ENCODE data around the gene GJA5. TPM values are rescaled to one million over a fixed set of nuclear protein-coding genes. Genes with fewer than 3 reads are reported as not detected.

GJA5 gene
- total and polyA plus RNA-seq, 12 donors = 4.8 to 20.0 (median 12.3) TPM

DNA sequence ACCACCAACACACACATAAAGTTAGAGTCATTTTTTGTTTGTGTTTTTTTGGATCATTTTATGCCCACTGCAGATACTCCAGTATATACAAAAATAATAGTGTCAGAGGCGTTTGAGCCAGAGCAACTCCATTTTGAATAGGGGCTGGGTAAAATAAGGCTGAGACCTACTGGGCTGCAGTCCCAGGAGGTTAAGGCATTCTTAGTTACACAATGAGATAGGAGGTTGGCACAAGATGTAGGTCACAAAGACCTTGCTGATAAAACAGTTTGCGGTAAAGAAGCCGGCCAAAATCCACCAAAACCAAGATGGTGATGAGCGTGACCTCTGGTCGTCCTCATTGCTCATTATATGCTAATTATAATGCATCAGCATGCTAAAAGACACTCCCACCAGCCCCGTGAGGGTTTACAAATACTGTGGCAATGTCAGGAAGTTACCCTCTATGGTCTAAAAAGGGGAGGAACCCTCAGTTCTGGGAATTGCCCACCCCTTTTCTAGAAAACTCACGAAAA is 40.6 kb downstream of the GJA5 start:
- Histone ChIP-seq H3K4me1 (peaks cover 0 to 17% (median 5%) of the 10 kb centered on the region in 9 donors), H3K36me3 (no peaks in the 10 kb centered on the region), H3K27ac (no peak overlapping the region), H3K4me3 (no peak overlapping the region), H3K9me3 (no peaks in the 10 kb centered on the region), H3K27me3 (no peaks in the 10 kb centered on the region)
- intact Hi-C loops (cut with DNase I) = loop anchor here in 2 of 10 donors (1.0 to 10.0 kb wide), 2 partner anchors 75 to 173 kb away; no protein-coding TSS in a partner anchor
- 55 to 59% methylated on average over 7 of the region's 7 CpGs for WGBS, 2 donors
- ATAC-seq = peak in 1 of 8 donors; percentile 18
- TF ChIP-seq, protein P1, sequence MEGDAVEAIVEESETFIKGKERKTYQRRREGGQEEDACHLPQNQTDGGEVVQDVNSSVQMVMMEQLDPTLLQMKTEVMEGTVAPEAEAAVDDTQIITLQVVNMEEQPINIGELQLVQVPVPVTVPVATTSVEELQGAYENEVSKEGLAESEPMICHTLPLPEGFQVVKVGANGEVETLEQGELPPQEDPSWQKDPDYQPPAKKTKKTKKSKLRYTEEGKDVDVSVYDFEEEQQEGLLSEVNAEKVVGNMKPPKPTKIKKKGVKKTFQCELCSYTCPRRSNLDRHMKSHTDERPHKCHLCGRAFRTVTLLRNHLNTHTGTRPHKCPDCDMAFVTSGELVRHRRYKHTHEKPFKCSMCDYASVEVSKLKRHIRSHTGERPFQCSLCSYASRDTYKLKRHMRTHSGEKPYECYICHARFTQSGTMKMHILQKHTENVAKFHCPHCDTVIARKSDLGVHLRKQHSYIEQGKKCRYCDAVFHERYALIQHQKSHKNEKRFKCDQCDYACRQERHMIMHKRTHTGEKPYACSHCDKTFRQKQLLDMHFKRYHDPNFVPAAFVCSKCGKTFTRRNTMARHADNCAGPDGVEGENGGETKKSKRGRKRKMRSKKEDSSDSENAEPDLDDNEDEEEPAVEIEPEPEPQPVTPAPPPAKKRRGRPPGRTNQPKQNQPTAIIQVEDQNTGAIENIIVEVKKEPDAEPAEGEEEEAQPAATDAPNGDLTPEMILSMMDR (IDR thresholded peaks at IDR 0.05) = no peak
- no peak for DNase-seq

GRCh38 chr1:147719029-147719698 is 41.2 kb downstream of the GJA5 start:
- H3K4me1 ChIP-seq = peaks cover 0 to 16% (median 5%) of the 10 kb centered on the region in 9 donors
- H3K27ac ChIP-seq = no peak overlapping the region
- H3K9me3 ChIP-seq = no peaks in the 10 kb centered on the region
- no peaks in the 10 kb centered on the region for H3K27me3 ChIP-seq
- DNase-seq (no peak), ATAC-seq (no peak)
- 86 to 91% methylated on average over 7 of the region's 7 CpGs for WGBS, 2 donors
- H3K36me3 ChIP-seq = no peaks in the 10 kb centered on the region
- TF ChIP-seq, protein P1 (IDR thresholded peaks at IDR 0.05) = no peak
- H3K4me3 ChIP-seq = no peak overlapping the region
- intact Hi-C loops (cut with DNase I) = no loop called here

DNA sequence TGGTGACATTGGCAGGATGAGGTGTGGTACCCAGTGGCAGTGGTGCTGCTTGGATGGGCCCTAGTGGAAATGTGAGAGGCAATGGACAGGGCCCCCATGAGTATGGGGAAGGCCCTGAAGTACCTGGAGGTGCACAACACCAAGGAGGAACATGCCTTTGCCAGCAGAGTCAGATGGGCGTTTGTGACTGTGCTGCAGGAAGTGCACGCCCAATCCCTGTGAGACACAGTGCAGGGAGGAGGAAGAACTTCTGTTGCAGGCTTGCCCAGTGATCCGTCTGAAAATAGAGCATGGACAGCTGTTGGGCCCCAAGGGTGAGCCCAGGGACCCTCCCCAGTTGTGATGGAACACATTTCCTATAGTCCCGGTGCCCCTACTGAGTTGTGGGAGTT is 42.7 kb downstream of the GJA5 start:
- DNase-seq (no peak), ATAC-seq (peak in 6 of 8 donors; percentile 49 to 71 (median 60))
- Histone ChIP-seq H3K4me1 (peaks cover 0 to 12% (median 5%) of the 10 kb centered on the region in 9 donors), H3K27me3 (peaks cover 0 to 4% (median 0%) of the 10 kb centered on the region in 7 donors), H3K27ac (no peak overlapping the region), H3K9me3 (no peaks in the 10 kb centered on the region), H3K4me3 (no peak overlapping the region), H3K36me3 (no peaks in the 10 kb centered on the region)
- TF ChIP-seq, protein P1 (IDR thresholded peaks at IDR 0.05) = no peak
- WGBS, 2 donors = 37 to 48% methylated on average over 4 of the region's 4 CpGs
- intact Hi-C loops (cut with DNase I) = no loop called here

DNA sequence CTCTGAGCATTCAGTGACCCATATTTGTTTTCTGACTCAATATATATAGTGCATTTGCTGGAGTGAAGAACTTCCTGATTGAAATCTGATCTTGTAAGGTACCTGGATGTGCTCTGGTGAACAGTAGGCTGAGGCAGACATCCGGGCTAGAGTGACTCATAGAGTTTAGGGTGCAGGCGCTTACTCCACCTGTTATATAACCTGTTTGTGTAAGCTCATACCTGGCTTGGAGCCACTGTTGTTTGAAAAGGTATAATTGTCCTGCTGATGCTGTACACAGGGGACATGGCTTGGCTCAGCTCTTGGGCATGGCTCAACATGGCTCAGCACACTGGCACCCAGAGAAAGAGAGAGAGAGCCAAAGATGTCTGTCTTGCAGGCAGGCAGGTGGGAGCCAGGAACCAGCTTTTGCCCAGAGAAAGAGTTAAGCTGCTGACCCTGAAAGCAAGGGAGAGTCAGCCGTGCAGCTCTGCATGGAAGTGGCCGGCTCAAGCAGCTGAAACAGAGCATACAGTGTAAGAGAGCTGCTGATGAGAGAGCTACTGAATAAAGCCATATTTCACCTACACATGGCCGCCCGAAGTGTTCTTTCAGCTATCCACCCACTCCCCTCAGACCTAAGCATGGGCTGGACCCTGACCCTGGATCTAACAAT is 43.2 kb downstream of the GJA5 start:
- Histone ChIP-seq H3K4me3 (no peak overlapping the region), H3K27me3 (peaks cover 0 to 10% (median 0%) of the 10 kb centered on the region in 7 donors), H3K4me1 (peaks cover 0 to 12% (median 5%) of the 10 kb centered on the region in 9 donors), H3K9me3 (no peaks in the 10 kb centered on the region), H3K36me3 (no peaks in the 10 kb centered on the region), H3K27ac (no peak overlapping the region)
- 88 to 89% methylated on average over 6 of the region's 6 CpGs for WGBS, 2 donors
- TF ChIP-seq, protein P1 (IDR thresholded peaks at IDR 0.05) = no peak
- DNase-seq (no peak), ATAC-seq (no peak)
- intact Hi-C loops (cut with DNase I) = no loop called here

Measured in heart right ventricle (tissue), 16 donors.